Small intestine (tissue), 7 donors: ENCODE measurements around the gene CASP7. TPM values are rescaled to one million over a fixed set of nuclear protein-coding genes. Genes with fewer than 3 reads are reported as not detected.

Source experiments
- DNase-seq, 2 donors: peaks; one replicate each; pipeline versions ENCODE4 v3.0.0 to v3.0.0-alpha.2; 2013
- FAIRE-seq: peaks from 2 replicates; lab custom pipeline; 2012; peaks lifted over from hg19 to GRCh38; lab: Jason Lieb, UNC
- H3K27ac ChIP-seq, 3 donors: one replicate each; pipeline ENCODE4 v1.5.1; 2013; ENCODE audit warnings: low read length in 2 of 3, mild to moderate bottlenecking in 2 of 3, control low read depth in 1 of 3, inconsistent platforms in 1 of 3, low read depth in 1 of 3, moderate library complexity in 1 of 3
- H3K27me3 ChIP-seq, 3 donors: one replicate each; pipeline ENCODE4 v1.6.1; 2013; ENCODE audit warnings: low read length in 3 of 3, inconsistent platforms in 1 of 3; ENCODE audit not compliant: control insufficient read depth in 3 of 3, insufficient read depth in 3 of 3
- H3K36me3 ChIP-seq, 3 donors: one replicate each; pipeline ENCODE4 v1.6.1; 2013; ENCODE audit warnings: low read length in 3 of 3, inconsistent platforms in 1 of 3, low read depth in 1 of 3, mild to moderate bottlenecking in 1 of 3, moderate library complexity in 1 of 3; ENCODE audit not compliant: control insufficient read depth in 3 of 3, insufficient read depth in 2 of 3
- H3K4me1 ChIP-seq, 3 donors: one replicate each; pipeline ENCODE4 v1.6.1; 2013; ENCODE audit warnings: low read length in 2 of 3, inconsistent platforms in 1 of 3, low read depth in 1 of 3, mild to moderate bottlenecking in 1 of 3, moderate library complexity in 1 of 3; ENCODE audit not compliant: control insufficient read depth in 3 of 3, insufficient read depth in 2 of 3
- H3K4me3 ChIP-seq, 3 donors: one replicate each; pipeline ENCODE4 v1.5.1; 2013; ENCODE audit warnings: low read length in 3 of 3, control low read depth in 1 of 3, inconsistent platforms in 1 of 3, low read depth in 1 of 3, mild to moderate bottlenecking in 1 of 3, moderate library complexity in 1 of 3
- H3K9me3 ChIP-seq, 2 donors: one replicate each; pipeline ENCODE4 v1.6.1; 2013; ENCODE audit warnings: low read depth in 1 of 2, low read length in 1 of 2; ENCODE audit not compliant: control insufficient read depth in 2 of 2, insufficient read depth in 1 of 2
- WGBS, 3 donors: extraction: QIAGEN DNeasy Blood & Tissue Kit; methylation state at CpG; one replicate each; pipeline ENCODE4 v1.1.7; 2013; 5-methylcytosine and 5-hydroxymethylcytosine counted together
- polyA plus RNA-seq, 4 donors: library from polyadenylated mRNA; stranded (reverse) in 3 of 4; unstranded in 1 of 4; fragments of 200-250 nt in 3 of 4; fragments of 120-200 nt in 1 of 4; gene quantifications; one replicate each; pipeline versions ENCODE4 v1.2.1 to v1.2.3, GENCODE V29; 2013
- donor health status: healthy with polysubstance abuse.
- donor health status: control.
- donor health status: control.
- donor health status: Bipolar disorder and iron deficiency.
- donor health status: healthy.

CASP7 gene
- polyA plus RNA-seq, 4 donors, result 33.5 to 139 (median 74.8) TPM

DNA sequence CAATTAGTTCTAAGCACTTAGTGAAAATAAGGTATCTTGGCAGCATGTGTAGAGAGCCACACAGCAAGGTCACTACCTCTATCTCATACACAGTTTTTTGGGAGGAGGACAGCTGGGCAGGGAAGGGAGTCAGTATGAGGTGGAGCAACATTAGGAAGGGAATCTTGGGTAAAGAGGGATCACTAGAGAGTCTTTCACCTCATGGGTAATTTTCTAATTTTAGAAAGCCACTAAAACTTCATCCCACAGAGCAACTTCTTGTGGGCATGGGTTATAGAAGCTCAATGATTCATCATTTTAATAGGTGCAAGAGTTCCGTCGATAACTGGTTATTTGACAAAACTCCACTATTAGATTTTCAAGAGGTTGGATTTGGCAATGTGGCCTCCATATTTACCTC lies 18.4 kb upstream of the CASP7 start:
- Histone ChIP-seq H3K4me3 (no peak overlapping the region), H3K27ac (no peak overlapping the region), H3K9me3 (no peaks in the 10 kb centered on the region), H3K27me3 (peaks cover 0 to 4% (median 0%) of the 10 kb centered on the region in 3 donors), H3K4me1 (no peaks in the 10 kb centered on the region), H3K36me3 (no peaks in the 10 kb centered on the region)
- FAIRE-seq (no peak), DNase-seq (no peak)
- WGBS, 3 donors, result 86 to 94% (median 89%) methylated on average over 2 of the region's 2 CpGs

GRCh38 chr10:113663142-113663541 lies 16.6 kb upstream of the CASP7 start:
- no peak overlapping the region for H3K4me3 ChIP-seq
- H3K4me1 ChIP-seq, result no peaks in the 10 kb centered on the region
- H3K27ac ChIP-seq, result no peak overlapping the region
- no peak for FAIRE-seq
- no peaks in the 10 kb centered on the region for H3K27me3 ChIP-seq
- no peaks in the 10 kb centered on the region for H3K9me3 ChIP-seq
- 75 to 79% (median 77%) methylated on average over 5 of the region's 5 CpGs for WGBS, 3 donors
- no peak for DNase-seq
- no peaks in the 10 kb centered on the region for H3K36me3 ChIP-seq

GRCh38 chr10:113663908-113664307 lies 15.8 kb upstream of the CASP7 start, which contains the start of gene NRAP:
NRAP (minus strand) TSS chr10:113664041; CDS start chr10:113663882, 159 bp downstream.
- DNase-seq (no peak), FAIRE-seq (no peak)
- H3K27ac ChIP-seq, result no peak within 1 kb of the TSS
- H3K36me3 ChIP-seq, result no peaks in the 10 kb centered on the region
- no peaks in the 10 kb centered on the region for H3K27me3 ChIP-seq
- WGBS, 3 donors, result 86 to 88% (median 88%) methylated on average over 5 of the region's 5 CpGs
- H3K9me3 ChIP-seq, result no peaks in the 10 kb centered on the region
- no peaks in the 10 kb centered on the region for H3K4me1 ChIP-seq
- no peak within 1 kb of the TSS for H3K4me3 ChIP-seq

GRCh38 chr10:113665352-113665751 lies 14.4 kb upstream of the CASP7 start:
- Histone ChIP-seq H3K4me3 (no peak overlapping the region), H3K4me1 (no peaks in the 10 kb centered on the region), H3K27ac (no peak overlapping the region), H3K36me3 (no peaks in the 10 kb centered on the region), H3K9me3 (peaks cover 0 to 5% of the 10 kb centered on the region in 2 donors), H3K27me3 (no peaks in the 10 kb centered on the region)
- WGBS, 3 donors, result 83 to 86% (median 85%) methylated on average over 4 of the region's 4 CpGs
- no peak for FAIRE-seq
- DNase-seq, result no peak

DNA sequence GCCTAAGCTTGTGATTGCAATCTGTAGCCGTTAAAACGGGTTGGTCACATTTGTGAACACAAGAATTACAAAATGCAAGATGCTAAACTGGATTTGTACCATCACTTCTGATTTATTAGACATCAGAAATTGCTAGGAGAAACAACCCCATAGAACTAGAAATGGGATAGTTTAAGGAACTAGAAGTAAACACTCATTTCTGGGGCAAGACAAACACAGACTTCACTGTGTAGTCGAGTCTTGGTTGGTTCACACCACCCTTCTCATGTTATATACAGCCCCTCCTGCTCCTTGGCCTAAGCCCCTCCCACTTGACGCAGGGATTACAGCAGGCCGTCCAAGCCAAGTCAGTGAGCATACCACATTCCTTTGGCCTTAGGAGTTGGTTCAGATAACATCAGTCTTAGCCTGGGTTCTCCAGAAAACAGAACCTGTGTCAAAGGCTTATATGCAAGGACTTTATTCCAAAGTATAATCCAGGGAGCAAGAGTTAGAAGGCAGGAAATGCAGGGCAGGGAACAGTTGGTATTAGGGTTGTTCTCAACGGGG lies 13.8 kb upstream of the CASP7 start:
- Histone ChIP-seq H3K9me3 (peaks cover 0 to 10% of the 10 kb centered on the region in 2 donors), H3K36me3 (no peaks in the 10 kb centered on the region), H3K4me1 (no peaks in the 10 kb centered on the region), H3K4me3 (no peak overlapping the region), H3K27me3 (no peaks in the 10 kb centered on the region), H3K27ac (no peak overlapping the region)
- WGBS, 3 donors, result 56 to 70% (median 68%) methylated on average over 6 of the region's 6 CpGs
- DNase-seq, result no peak
- no peak for FAIRE-seq

- H3K4me1 ChIP-seq, result no peaks in the 10 kb centered on the region
- H3K4me3 ChIP-seq, result no peak overlapping the region
- DNase-seq, result no peak
- 49 to 56% (median 50%) methylated on average over 5 of the region's 5 CpGs for WGBS, 3 donors
- no peaks in the 10 kb centered on the region for H3K27me3 ChIP-seq
- no peaks in the 10 kb centered on the region for H3K36me3 ChIP-seq
- H3K9me3 ChIP-seq, result peaks cover 0 to 12% of the 10 kb centered on the region in 2 donors
- H3K27ac ChIP-seq, result no peak overlapping the region
- no peak for FAIRE-seq
Observed at GRCh38 chr10:113666682-113667252, 12.9 kb upstream of the CASP7 start.

- FAIRE-seq, result no peak
- DNase-seq, result peak in 1 of 2 donors; percentile 86
- H3K4me1 ChIP-seq, result peaks cover 5 to 13% (median 6%) of the 10 kb centered on the region in 3 donors
- H3K36me3 ChIP-seq, result peaks cover 0 to 4% (median 0%) of the 10 kb centered on the region in 3 donors
- H3K27me3 ChIP-seq, result no peaks in the 10 kb centered on the region
- H3K9me3 ChIP-seq, result no peaks in the 10 kb centered on the region
- H3K4me3 ChIP-seq, result peak overlapping the region; percentile 79 to 99 (median 98)
- WGBS, 3 donors, result 1 to 2% (median 1%) methylated on average over 25 to 28 of the region's 28 CpGs
- peak overlapping the region; percentile 98 to 100 (median 99) for H3K27ac ChIP-seq
Observed at GRCh38 chr10:113680190-113681111, 739 bp downstream of the CASP7 start.
